GM13977 (cell line): ENCODE results near the gene DMRT2.

Experiments used
- DNase-seq: peaks from one replicate; pipeline ENCODE4 v3.0.0; 2012; ENCODE audit warnings: low spot score
- in situ Hi-C: fragments of 300-500 bp; cut with MboI; formaldehyde crosslinking; loops from one replicate; pipeline ENCODE4 v1.12.0; 2022; ENCODE audit warnings: low sequenced_read_pairs, low pct_unique_long_range_greater_than_20kb, mixed read lengths, inconsistent platforms; ENCODE audit not compliant: unreplicated experiment
- TF ChIP-seq, protein P1 (sequence below): IDR thresholded peaks from 2 replicates; pipeline ENCODE4 v1.5.1; 2012; ENCODE audit warnings: mild to moderate bottlenecking, control low read depth; ENCODE audit not compliant: insufficient read depth; ENCODE audit errors: extremely low read depth, missing control alignments

The DMRT2 gene

DNA sequence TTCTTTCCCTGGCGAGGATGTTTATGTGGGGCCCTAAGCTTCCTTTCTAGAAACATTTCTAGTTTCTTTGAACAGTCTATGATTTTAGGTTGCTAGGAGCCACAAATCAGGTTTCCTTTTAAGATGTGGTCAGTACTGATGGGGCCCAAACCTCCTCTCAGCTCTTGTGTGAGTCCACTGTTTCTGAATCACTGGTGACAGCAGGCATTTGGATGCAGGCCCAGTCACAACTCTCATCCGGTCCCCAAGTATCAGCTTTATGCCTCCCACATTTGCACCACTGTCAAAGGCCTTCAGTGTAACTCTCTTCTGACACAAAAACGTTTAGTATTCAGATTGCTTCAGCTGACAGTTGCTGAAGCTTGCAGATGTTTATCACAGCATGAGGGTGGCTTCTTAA lies 7.8 kb downstream of the DMRT2 start:
- in situ Hi-C loops = no loop called here
- TF ChIP-seq, protein P1, sequence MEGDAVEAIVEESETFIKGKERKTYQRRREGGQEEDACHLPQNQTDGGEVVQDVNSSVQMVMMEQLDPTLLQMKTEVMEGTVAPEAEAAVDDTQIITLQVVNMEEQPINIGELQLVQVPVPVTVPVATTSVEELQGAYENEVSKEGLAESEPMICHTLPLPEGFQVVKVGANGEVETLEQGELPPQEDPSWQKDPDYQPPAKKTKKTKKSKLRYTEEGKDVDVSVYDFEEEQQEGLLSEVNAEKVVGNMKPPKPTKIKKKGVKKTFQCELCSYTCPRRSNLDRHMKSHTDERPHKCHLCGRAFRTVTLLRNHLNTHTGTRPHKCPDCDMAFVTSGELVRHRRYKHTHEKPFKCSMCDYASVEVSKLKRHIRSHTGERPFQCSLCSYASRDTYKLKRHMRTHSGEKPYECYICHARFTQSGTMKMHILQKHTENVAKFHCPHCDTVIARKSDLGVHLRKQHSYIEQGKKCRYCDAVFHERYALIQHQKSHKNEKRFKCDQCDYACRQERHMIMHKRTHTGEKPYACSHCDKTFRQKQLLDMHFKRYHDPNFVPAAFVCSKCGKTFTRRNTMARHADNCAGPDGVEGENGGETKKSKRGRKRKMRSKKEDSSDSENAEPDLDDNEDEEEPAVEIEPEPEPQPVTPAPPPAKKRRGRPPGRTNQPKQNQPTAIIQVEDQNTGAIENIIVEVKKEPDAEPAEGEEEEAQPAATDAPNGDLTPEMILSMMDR = no peak

DNA sequence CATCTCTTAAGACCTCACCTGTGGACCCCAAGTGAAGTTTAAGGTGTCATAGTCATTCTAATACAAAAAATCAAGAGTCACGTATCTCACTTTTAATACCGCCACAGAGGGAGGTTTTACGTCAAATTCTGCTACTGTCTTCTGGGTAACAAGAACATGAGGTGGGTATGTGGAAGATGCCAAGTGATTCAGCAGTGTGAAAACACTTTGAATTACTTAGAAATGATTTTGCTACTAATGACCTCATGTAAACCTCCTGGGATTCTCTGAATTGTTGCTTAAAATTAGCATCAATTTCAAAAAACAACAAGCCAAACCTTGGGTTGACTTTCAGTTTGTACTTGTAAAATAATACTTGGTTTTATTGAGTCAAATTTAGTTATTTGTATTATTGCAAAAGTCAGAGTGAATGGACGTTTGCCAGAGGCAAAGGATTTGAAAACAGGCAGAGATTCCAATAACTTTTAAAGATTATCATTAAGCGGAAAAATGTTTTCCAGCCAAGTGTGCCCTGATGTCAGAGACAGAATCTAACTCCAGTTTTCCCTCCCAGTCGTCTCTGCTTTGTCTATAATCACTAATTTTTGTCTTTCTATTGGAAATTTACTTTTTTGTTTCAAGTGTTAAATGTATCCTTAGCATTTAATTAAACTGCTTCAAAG lies 8.8 kb downstream of the DMRT2 start:
- no peak for DNase-seq
- TF ChIP-seq, protein P1 = no peak
- in situ Hi-C loops = no loop called here

More for the DNA sequence above, 7.8 kb downstream of the DMRT2 start:
- no peak for DNase-seq

DNA sequence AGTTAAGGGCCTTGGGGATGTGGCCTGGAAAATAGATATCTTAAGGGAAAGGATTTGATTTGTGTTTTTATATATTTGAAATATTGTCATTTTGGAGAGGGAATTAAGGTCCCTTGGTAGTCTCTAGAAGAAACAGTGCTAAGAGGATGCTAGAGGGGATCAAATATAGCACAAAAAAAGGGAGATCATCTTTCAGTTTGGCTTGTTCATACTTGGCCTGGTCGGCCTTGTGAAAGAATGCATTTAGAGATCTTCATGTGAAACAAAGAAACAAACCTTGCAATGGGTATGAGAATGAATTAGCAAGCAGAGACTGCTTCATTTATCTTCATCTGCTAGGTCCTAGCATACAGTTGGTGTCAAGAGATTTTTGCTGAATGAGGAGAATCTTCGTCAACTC lies 15.0 kb downstream of the DMRT2 start:
- TF ChIP-seq, protein P1 = no peak
- no peak for DNase-seq
- in situ Hi-C loops = no loop called here

- TF ChIP-seq, protein P1 = no peak
- no peak for DNase-seq
- in situ Hi-C loops = no loop called here
These were observed 20.5 kb downstream of the DMRT2 start for GRCh38 chr9:1070692-1071091.

DNA sequence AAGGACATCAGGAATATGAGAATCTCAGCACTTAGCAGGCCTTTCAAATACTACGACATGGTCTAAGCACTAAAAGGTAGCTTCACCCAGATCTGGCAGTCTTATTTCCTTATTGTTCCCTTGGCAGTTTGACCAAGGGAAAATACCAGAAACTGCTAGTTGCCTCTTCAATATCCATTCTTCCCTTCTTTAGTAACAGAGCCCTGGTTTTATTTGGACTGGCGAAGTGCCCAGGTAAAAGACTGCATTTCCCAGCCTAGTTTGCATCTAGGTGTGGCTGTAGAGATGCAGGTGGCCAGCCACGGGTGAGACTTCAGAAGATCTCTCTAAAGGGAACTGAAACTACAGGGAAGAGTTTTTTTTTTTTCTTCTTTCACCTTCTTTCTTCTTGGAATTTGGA lies 21.6 kb downstream of the DMRT2 start:
- DNase-seq = no peak
- TF ChIP-seq, protein P1 = no peak
- in situ Hi-C loops = no loop called here

GRCh38 chr9:1073497-1073896 lies 23.3 kb downstream of the DMRT2 start:
- TF ChIP-seq, protein P1 = no peak
- in situ Hi-C loops = no loop called here
- no peak for DNase-seq

DNA sequence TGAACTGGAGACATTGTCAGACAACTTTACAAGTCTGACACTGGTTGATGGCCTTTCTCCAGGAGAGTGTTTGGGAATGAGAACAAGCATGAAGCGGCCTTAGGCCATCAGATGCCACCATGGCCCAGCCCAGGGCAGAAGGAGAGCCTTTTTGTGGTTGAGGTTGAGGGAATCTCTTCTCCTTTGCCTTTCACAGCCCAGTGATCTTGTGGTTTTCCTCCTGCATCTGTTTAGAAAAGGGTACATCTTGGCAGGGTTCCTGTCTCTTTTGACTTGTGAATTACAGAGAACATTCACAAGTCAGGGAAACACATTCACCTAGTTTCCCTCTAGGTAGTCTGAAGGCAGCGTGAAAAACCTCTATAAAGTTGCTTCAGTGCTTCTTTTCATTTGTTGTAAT lies 27.5 kb downstream of the DMRT2 start:
- TF ChIP-seq, protein P1 = no peak
- in situ Hi-C loops = no loop called here
- DNase-seq = no peak
